Motor neuron (in vitro differentiated cells): ENCODE measurements around the gene KIF25. TPM values are rescaled to one million over a fixed set of nuclear protein-coding genes. Genes with fewer than 3 reads are reported as not detected.

Experiments
- ATAC-seq, 8 experiments: fragments of 200-7000 bp; cut with Tn5 transposase; replicated peaks in 6 of 8; 2 replicates each; pipeline ENCODE4 v1.8.0; 2021; ENCODE audit warnings: mild to moderate bottlenecking in 8 of 8, moderate library complexity in 8 of 8
- H3K27ac ChIP-seq, 2 donors: fragments of 250-450 bp; sonication (Bioruptor Pico); 2 replicates each; pipeline ENCODE4 v1.9.0; 2021; ENCODE audit warnings: antibody characterized with exemption in 2 of 2, mild to moderate bottlenecking in 2 of 2, moderate library complexity in 1 of 2
- H3K4me1 ChIP-seq, 2 donors: fragments of 250-450 bp; sonication (Bioruptor Pico); replicated peaks in 1 of 2; 2 replicates each; pipeline ENCODE4 v1.6.1; 2021; ENCODE audit warnings: antibody characterized with exemption in 2 of 2, mild to moderate bottlenecking in 2 of 2, moderate library complexity in 1 of 2
- H3K4me3 ChIP-seq, 5 donors: fragments of 250-450 bp; sonication (Bioruptor Pico); 2 replicates each; pipeline ENCODE4 v1.9.0; 2021; ENCODE audit warnings: antibody characterized with exemption in 5 of 5, mild to moderate bottlenecking in 5 of 5, moderate library complexity in 4 of 5
- WGBS, 10 experiments: fragments of 450-650 bp; shearing (Covaris generic); methylation state at CpG; one replicate each; pipeline ENCODE4 v1.0.0; 2022; 5-methylcytosine and 5-hydroxymethylcytosine counted together
- in situ Hi-C, 9 experiments: fragments of 400-800 bp; cut with MboI; loops; one replicate each; pipeline ENCODE4 v1.15.0; 2021; ENCODE audit warnings: low sequenced_read_pairs in 9 of 9, low pct_unique_long_range_greater_than_20kb in 2 of 9; ENCODE audit not compliant: unreplicated experiment in 9 of 9
- total RNA-seq, 8 experiments: library from RNA; unstranded; fragments of 300-600 nt; gene quantifications; 2 replicates each; pipeline versions ENCODE4 v1.2.3 to v1.2.4, GENCODE V29; 2022

The KIF25 gene
- total RNA-seq, 8 experiments from 2014 or later = 0.38 to 1.2 (median 0.64) TPM; not detected in 5

GRCh38 chr6:168040856-168041496, 43.5 kb downstream of the KIF25 start:
- H3K4me1 ChIP-seq = peaks cover 3 to 13% of the 10 kb centered on the region in 2 donors
- ATAC-seq = no peak
- 69 to 100% (median 91%) methylated on average over 1 to 13 of the region's 15 CpGs; no CpG with 5 or more reads in 2 of the 10 experiments for WGBS, 10 experiments
- H3K27ac ChIP-seq = no peak overlapping the region
- in situ Hi-C loops = no loop called here
- no peak overlapping the region for H3K4me3 ChIP-seq

- H3K27ac ChIP-seq = no peak overlapping the region
- H3K4me1 ChIP-seq = peaks cover 0 to 6% of the 10 kb centered on the region in 2 donors
- no peak overlapping the region for H3K4me3 ChIP-seq
- in situ Hi-C loops = no loop called here
- 80 to 100% (median 90%) methylated on average over 1 to 3 of the region's 15 CpGs; no CpG with 5 or more reads in 5 of the 10 experiments for WGBS, 10 experiments
- no peak for ATAC-seq
These were observed 44.5 kb downstream of the KIF25 start for GRCh38 chr6:168041928-168042327.

GRCh38 chr6:168042426-168043192, 45.1 kb downstream of the KIF25 start:
- Histone ChIP-seq H3K4me1 (peaks cover 0 to 6% of the 10 kb centered on the region in 2 donors), H3K4me3 (no peak overlapping the region), H3K27ac (no peak overlapping the region)
- no peak for ATAC-seq
- in situ Hi-C loops = no loop called here
- WGBS, 10 experiments = 53 to 100% (median 89%) methylated on average over 1 to 18 of the region's 29 CpGs; no CpG with 5 or more reads in 1 of the 10 experiments

- WGBS, 10 experiments = 67 to 100% (median 80%) methylated on average over 1 to 9 of the region's 17 CpGs; no CpG with 5 or more reads in 5 of the 10 experiments
- ATAC-seq = no peak
These were observed 45.8 kb downstream of the KIF25 start for GRCh38 chr6:168043193-168043847.

DNA sequence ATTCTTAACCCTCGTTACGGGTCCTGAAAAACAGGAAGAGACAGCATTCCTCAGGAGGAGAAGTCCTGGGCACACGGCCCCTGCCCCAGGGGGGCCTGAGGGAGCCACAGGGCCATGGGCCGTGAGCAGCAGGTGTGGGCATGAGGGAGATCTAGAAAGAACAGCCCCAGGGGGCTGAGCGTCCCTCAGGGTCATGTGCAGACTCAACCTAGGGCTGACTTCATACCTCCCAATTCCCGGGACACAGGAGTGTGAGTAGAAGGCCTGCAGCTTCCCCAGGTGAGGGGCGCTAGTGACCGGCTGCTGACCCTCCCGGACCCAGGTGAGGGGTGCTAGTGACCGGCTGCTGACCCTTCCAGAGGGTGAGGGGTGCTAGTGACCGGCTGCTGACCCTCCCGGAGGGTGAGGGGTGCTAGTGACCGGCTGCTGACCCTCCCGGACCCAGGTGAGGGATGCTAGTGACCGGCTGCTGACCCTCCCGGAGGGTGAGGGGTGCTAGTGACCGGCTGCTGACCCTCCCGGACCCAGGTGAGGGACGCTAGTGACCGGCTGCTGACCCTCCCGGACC, 46.5 kb downstream of the KIF25 start:
- WGBS, 10 experiments = 67 to 100% (median 93%) methylated on average over 1 to 6 of the region's 21 CpGs; no CpG with 5 or more reads in 4 of the 10 experiments
- ATAC-seq = no peak
- Histone ChIP-seq H3K4me1 (peaks cover 0 to 6% of the 10 kb centered on the region in 2 donors), H3K4me3 (no peak overlapping the region), H3K27ac (no peak overlapping the region)
- in situ Hi-C loops = no loop called here

More at GRCh38 chr6:168043193-168043847, 45.8 kb downstream of the KIF25 start:
- in situ Hi-C loops = no loop called here
- H3K4me3 ChIP-seq = no peak overlapping the region
- H3K4me1 ChIP-seq = peaks cover 0 to 6% of the 10 kb centered on the region in 2 donors
- H3K27ac ChIP-seq = no peak overlapping the region

DNA sequence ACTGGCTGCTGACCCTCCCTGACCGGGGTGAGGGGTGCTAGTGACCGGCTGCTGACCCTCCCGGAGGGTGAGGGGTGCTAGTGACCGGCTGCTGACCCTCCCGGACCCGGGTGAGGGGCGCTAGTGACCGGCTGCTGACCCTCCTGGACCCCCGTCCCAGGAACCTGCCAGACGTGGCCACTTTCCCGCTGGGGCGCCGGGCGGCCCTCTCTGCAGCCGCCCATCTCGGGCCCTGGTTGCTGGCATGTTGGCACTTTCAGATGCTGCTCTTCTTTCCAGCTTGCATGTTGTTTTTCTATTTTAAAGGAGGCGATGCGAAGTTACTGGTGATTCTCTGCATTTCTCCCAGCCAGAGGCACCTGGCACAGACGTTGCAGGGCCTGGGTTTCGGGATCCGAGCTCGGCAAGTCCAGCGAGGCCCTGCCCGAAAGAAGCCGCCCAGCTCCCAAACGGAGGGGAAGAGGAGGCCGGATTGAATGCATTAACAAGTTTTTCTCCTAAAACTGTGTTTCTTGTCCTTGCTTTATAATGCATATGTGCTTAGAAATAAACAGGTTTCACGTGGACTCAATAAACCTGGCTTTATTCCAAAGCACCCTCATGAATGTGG, 47.2 kb downstream of the KIF25 start:
- Histone ChIP-seq H3K4me3 (no peak overlapping the region), H3K4me1 (peaks cover 0 to 6% of the 10 kb centered on the region in 2 donors), H3K27ac (no peak overlapping the region)
- WGBS, 10 experiments = 60 to 87% (median 71%) methylated on average over 1 to 7 of the region's 28 CpGs; no CpG with 5 or more reads in 5 of the 10 experiments
- ATAC-seq = no peak
- in situ Hi-C loops = no loop called here

DNA sequence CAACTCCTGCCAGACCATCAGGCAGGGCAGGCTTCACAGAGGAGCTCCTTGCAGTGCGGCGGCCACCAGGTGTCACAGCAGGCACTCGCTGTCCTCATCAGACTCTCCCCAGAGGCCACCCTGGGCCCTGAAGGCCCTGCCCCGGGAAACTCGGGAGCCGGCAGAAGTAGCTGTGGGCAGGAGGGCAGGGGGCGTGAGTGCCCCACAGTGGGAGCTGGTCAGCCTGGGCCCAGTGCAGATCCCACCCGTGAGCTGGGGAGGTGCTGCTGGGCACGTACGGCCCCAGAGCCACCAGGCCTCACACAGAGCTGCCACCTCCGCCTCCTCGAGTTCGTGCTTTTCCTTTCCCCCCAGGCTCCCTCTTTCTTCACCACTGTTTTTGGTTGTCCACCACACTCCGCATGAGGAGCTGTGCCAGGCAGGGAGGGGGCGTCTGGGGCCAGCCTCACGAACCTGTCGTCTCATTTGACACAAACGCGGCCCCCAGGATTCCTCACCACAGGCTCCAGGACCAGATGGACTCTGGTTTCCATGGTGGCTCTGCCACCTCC, 47.7 kb downstream of the KIF25 start:
- Histone ChIP-seq H3K27ac (no peak overlapping the region), H3K4me3 (no peak overlapping the region), H3K4me1 (peaks cover 0 to 7% of the 10 kb centered on the region in 2 donors)
- peak in 5 of 8 experiments; percentile 25 to 76 (median 67) for ATAC-seq
- in situ Hi-C loops = no loop called here
- WGBS, 10 experiments = 100% methylated on average over 1 of the region's 19 CpGs; no CpG with 5 or more reads in 9 of the 10 experiments

DNA sequence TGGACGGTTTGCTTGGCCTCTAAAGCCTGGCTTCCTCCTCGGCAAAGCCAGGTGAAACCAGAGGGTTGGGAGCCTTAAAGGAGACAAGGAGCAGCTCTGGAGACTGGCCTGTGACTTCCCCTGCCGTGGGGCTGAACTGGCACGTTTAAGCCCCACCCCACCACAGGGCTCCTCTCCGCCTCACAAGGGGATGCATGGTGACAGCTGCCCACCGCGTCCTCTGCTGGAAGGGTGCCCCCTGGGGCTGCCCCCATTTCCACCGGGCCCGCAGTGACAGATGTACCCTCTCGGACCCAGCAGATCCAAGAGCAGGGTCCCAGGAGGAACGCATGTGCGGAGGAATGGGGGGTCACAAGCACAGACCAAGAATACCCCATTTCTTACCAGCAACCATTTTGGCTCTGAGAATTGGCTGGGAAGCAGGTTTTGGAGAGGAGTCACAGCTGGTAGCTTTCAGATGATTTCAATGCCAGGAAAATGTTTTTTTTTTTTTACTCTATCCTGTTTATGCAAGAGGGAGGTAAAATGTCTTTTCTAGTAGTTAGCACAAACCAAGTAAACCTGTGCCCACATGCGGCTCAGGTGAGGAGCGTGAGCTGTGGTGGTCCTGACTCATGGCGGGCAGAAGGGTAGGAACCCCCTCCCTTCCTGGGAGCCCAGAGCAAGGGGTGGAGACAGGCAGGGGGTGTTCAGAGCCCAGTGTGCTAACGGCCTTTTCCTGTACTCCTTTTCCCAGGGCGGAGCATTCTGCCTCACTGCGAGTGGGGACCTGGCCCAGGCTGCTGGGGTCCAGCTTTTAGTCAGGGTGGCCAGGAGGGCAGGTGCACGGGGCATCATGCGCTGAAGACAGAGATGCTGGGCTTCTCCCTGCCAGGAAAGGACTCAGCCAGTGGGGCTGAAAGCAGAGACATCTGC, 48.5 kb downstream of the KIF25 start:
- ATAC-seq = peak in 2 of 8 experiments; percentile 7 to 15
- Histone ChIP-seq H3K4me1 (peaks cover 2 to 15% of the 10 kb centered on the region in 2 donors), H3K27ac (no peak overlapping the region), H3K4me3 (no peak overlapping the region)
- in situ Hi-C loops = no loop called here
- WGBS, 10 experiments = 51 to 90% (median 86%) methylated on average over 2 to 10 of the region's 20 CpGs; no CpG with 5 or more reads in 3 of the 10 experiments

DNA sequence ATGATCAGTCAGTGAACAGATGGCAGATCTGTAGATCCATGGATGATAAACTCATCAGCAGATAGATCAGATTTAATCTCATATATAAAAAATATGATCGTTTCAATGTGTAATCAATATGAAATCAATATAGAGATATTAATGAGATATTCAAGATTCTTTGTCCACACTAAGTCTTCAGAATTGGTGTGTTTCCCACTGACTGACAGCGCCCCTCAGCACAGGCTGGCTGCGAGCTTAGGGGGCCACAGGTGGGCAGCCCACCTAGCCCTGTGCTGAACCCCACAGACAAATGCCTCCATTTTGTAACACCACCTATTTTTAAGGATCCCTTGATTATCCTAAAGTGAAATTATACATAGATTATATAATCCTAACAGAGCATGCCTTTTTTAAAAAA, 49.2 kb downstream of the KIF25 start:
- WGBS, 10 experiments = 96 to 100% (median 100%) methylated on average over 1 to 3 of the region's 3 CpGs; no CpG with 5 or more reads in 4 of the 10 experiments
- in situ Hi-C loops = no loop called here
- Histone ChIP-seq H3K4me3 (no peak overlapping the region), H3K27ac (no peak overlapping the region), H3K4me1 (peaks cover 2 to 16% of the 10 kb centered on the region in 2 donors)
- no peak for ATAC-seq

DNA sequence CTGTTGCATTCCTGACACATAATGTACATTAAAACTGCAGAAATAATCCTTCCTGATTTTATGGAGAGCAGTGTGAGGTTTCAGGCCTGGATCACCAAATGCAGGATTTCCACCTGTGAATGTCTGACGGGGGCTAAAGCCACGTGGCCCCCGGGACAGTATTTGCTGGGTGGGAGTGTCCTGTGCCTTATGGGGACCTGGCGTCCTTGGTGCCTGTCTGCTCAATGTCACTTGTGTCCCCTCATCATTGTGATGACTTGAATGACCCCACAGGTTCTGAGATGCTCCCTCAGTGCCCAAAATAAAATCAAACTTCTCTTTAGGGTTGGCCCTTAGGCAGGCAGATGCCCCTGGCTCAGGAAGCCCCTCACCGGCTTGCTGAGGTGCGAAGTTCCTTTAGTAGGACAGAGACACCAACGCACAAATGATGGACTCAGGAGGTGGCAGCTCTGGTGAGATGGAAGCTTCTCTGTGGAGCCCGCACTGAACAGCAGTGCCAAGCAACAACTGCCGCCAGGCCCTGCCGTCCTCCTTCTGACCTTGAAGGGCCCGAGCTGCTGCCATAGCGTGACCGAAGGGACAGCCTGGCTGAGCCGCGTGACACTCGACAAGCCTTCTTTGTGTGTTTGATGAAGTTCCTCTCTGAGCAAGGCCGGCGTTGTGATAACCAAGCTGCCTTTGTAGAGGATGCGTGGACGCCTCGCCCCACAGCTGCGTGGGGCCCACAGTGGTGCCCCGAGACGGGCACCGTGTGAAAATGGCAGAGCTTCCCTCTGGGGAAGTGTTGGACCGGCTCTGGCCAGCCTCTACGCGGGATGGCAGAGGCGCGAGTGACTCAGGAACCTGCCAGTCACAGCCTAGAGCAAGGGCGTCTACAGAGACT, 50.6 kb downstream of the KIF25 start:
- Histone ChIP-seq H3K4me1 (peaks cover 2 to 16% of the 10 kb centered on the region in 2 donors), H3K27ac (no peak overlapping the region), H3K4me3 (no peak overlapping the region)
- in situ Hi-C loops = no loop called here
- no peak for ATAC-seq
- WGBS, 10 experiments = 78 to 90% (median 87%) methylated on average over 1 to 13 of the region's 31 CpGs; no CpG with 5 or more reads in 2 of the 10 experiments

GRCh38 chr6:168048724-168049025, 51.2 kb downstream of the KIF25 start:
- no peak overlapping the region for H3K4me3 ChIP-seq
- ATAC-seq = no peak
- 40 to 100% (median 65%) methylated on average over 1 to 2 of the region's 10 CpGs; no CpG with 5 or more reads in 4 of the 10 experiments for WGBS, 10 experiments
- in situ Hi-C loops = no loop called here
- H3K27ac ChIP-seq = no peak overlapping the region
- H3K4me1 ChIP-seq = peaks cover 2 to 16% of the 10 kb centered on the region in 2 donors
